ENCODE data around the gene PHLPP1. TPM values are rescaled to one million over a fixed set of nuclear protein-coding genes. Genes with fewer than 3 reads are reported as not detected.

PHLPP1 gene
- total and polyA plus RNA-seq, 2 of the 4 experiments (the other 2 are of a cell fraction): 3.3 to 3.6 TPM

- Histone ChIP-seq H3K4me1 (ENCODE audit: control insufficient read depth, insufficient read depth, low read length) (peaks cover 5% of the 10 kb centered on the region; the same call in 1 of the 2 replicates), H3K4ac (ENCODE audit: low read depth, low read length) (no peak overlapping the region), H3K4me3 (ENCODE audit: insufficient read depth, low read depth, low read length) (no peak overlapping the region), H3K4me2 (ENCODE audit: low read depth, low read length) (no peak overlapping the region), H4K8ac (ENCODE audit: low read depth in 2 of 2, low read length in 2 of 2) (no peak overlapping the region), H2AK9ac (replicated peaks; ENCODE audit: low read depth, low read length, poor library complexity) (no peak overlapping the region), H3K56ac (ENCODE audit: extremely low read depth, insufficient read depth, low read length) (no peak overlapping the region), H3K9me1 (ENCODE audit: insufficient read depth, low read length) (no peaks in the 10 kb centered on the region), H4K20me1 (ENCODE audit: insufficient read depth, low read length) (no peaks in the 10 kb centered on the region), H3K23ac (ENCODE audit: low read depth, low read length) (no peak overlapping the region), H3K27me3 (ENCODE audit: control insufficient read depth, insufficient read depth, low read length) (peaks cover 2% of the 10 kb centered on the region; the same call in 1 of the 2 replicates), H3K9ac (ENCODE audit: low read depth, low read length) (no peak overlapping the region), H3K9me3 (ENCODE audit: control insufficient read depth, insufficient read depth, low read length) (no peaks in the 10 kb centered on the region), H2AFZ (replicated peaks; ENCODE audit: low read length, poor library complexity) (no peak overlapping the region), H3K18ac (ENCODE audit: low read depth, low read length) (no peak overlapping the region), H4K5ac (ENCODE audit: low read depth, low read length) (no peak overlapping the region), H2BK120ac (ENCODE audit: low read depth, low read length) (no peak overlapping the region), H2AK5ac (ENCODE audit: low read depth, low read length) (no peak overlapping the region), H2BK5ac (ENCODE audit: low read depth, low read length, poor library complexity, severe bottlenecking) (no peak overlapping the region), H3K14ac (replicated peaks; ENCODE audit: low read depth, low read length) (no peak overlapping the region), H3K36me3 (ENCODE audit: control insufficient read depth, insufficient read depth, low read length) (no peaks in the 10 kb centered on the region), H4K91ac (ENCODE audit: insufficient read depth, low read depth, low read length) (no peak overlapping the region), H2BK15ac (ENCODE audit: low read depth, low read length) (no peak overlapping the region), H3K79me1 (ENCODE audit: low read depth in 1 of 2, low read length in 2 of 2) (no peaks in the 10 kb centered on the region), H3K27ac (ENCODE audit: insufficient read depth, low read length) (no peak overlapping the region), H2BK20ac (ENCODE audit: low read depth, low read length) (no peak overlapping the region)
- in situ Hi-C loops (cut with MboI; ENCODE audit: low sequenced_read_pairs): loop anchor here (5.0 to 25.0 kb wide), 2 partner anchors 271 to 524 kb away; partner anchors contain the start of genes PIGN and RELCH
- ChIA-PET CTCF (interaction anchor here (1.9 kb wide), 1 partner anchor 246 kb away, joined by 13 read pairs; no protein-coding TSS in a partner anchor), POLR2A (ENCODE audit: unreplicated experiment) (no interaction called here)
- no peak for DNase-seq
- ATAC-seq (ENCODE audit: low read depth): no peak
- no CpG with 5 or more reads among the region's 13 CpGs for WGBS, 2 experiments (ENCODE audit: extremely low coverage in 2 of 2, insufficient read length in 1 of 2)
- intact Hi-C loops (cut with micrococcal nuclease): loop anchor here (10.0 kb wide), 1 partner anchor 527 kb away; the partner anchor contains the start of genes PIGN and RELCH
- dilution Hi-C loops (cut with HindIII; ENCODE audit: low sequenced_read_pairs, unreplicated experiment): no loop called here
- TF ChIP-seq RCOR1 (IDR thresholded peaks at IDR 0.05; ENCODE audit: insufficient replicate concordance, low read length): no peak
- no peak for TF ChIP-seq SMC3 (IDR thresholded peaks at IDR 0.05; ENCODE audit: low read depth, low read length)
- TF ChIP-seq CHD1 (IDR thresholded peaks at IDR 0.05; ENCODE audit: low read depth, low read length): no peak
- no peak for TF ChIP-seq ELK1 (IDR thresholded peaks at IDR 0.05; ENCODE audit: borderline replicate concordance, low read depth, low read length)
- no peak for TF ChIP-seq CTCF (conservative IDR thresholded peaks at IDR 0.05; ENCODE audit: low read depth, low read length)
- no peak for TF ChIP-seq NFE2L2 (IDR thresholded peaks at IDR 0.05; ENCODE audit: low read depth, low read length)
- TF ChIP-seq MAFK (IDR thresholded peaks at IDR 0.05; ENCODE audit: low read depth, low read length): no peak
- no TSS peak for BruUV-seq (replicated peaks)
Observed at GRCh38 chr18:62711781-62712180, 3.6 kb upstream of the PHLPP1 start.

All from IMR-90 (cell line).